ENCODE measurements around the gene KLHDC7B. TPM values are rescaled to one million over a fixed set of nuclear protein-coding genes. Genes with fewer than 3 reads are reported as not detected.

KLHDC7B gene
- total and polyA plus RNA-seq, 2 of the 13 experiments (the other 11 are each of a cell fraction or from before 2014, with no cell fraction given): 0.11 TPM; not detected in 1

GRCh38 chr22:50531962-50532674 lies 13.6 kb upstream of the KLHDC7B start (continued):
- no peak for TF ChIP-seq ZNF740 (CRISPR knock-in tag; IDR thresholded peaks at IDR 0.05)
- 0 out of 2 replicates have a peak, but pooled peaks have one; percentile 45 for TF ChIP-seq ZNF598 (CRISPR knock-in tag; IDR thresholded peaks at IDR 0.05; ENCODE audit: borderline replicate concordance)
- TF ChIP-seq POLR2AphosphoS2 (IDR thresholded peaks at IDR 0.05; ENCODE audit: low read depth, low read length): no peak
- TF ChIP-seq ZFP41 (CRISPR knock-in tag; IDR thresholded peaks at IDR 0.05; ENCODE audit: borderline replicate concordance): no peak
- TF ChIP-seq RBFOX2 (IDR thresholded peaks at IDR 0.05; ENCODE audit: low read depth, low read length): peak; percentile 30
- peak; percentile 53; the same call in 1 of the 2 replicates for TF ChIP-seq KDM5B (CRISPR knock-in tag; IDR thresholded peaks at IDR 0.05; ENCODE audit: borderline replicate concordance)
- no peak for TF ChIP-seq NFKBIZ (CRISPR knock-in tag; IDR thresholded peaks at IDR 0.05)
- no peak for TF ChIP-seq CCAR2 (optimal IDR thresholded peaks at IDR 0.05; ENCODE audit: low read depth, low read length)
- TF ChIP-seq AKAP8 (CRISPR knock-in tag; IDR thresholded peaks at IDR 0.05): peak; percentile 98
- TF ChIP-seq PCBP1 (IDR thresholded peaks at IDR 0.05; ENCODE audit: borderline replicate concordance, low read depth, low read length): 0 out of 2 replicates have a peak, but pooled peaks have one; percentile 59
- TF ChIP-seq, protein P1, sequence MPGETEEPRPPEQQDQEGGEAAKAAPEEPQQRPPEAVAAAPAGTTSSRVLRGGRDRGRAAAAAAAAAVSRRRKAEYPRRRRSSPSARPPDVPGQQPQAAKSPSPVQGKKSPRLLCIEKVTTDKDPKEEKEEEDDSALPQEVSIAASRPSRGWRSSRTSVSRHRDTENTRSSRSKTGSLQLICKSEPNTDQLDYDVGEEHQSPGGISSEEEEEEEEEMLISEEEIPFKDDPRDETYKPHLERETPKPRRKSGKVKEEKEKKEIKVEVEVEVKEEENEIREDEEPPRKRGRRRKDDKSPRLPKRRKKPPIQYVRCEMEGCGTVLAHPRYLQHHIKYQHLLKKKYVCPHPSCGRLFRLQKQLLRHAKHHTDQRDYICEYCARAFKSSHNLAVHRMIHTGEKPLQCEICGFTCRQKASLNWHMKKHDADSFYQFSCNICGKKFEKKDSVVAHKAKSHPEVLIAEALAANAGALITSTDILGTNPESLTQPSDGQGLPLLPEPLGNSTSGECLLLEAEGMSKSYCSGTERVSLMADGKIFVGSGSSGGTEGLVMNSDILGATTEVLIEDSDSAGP (CRISPR knock-in tag; IDR thresholded peaks at IDR 0.05; ENCODE audit: borderline replicate concordance): peak; percentile 20; the same call in 1 of the 2 replicates
- TF ChIP-seq REXO4 (CRISPR knock-in tag; IDR thresholded peaks at IDR 0.05; ENCODE audit: borderline replicate concordance): no peak
